Kidney (tissue), 14 donors: ENCODE results near the gene GBX1. TPM values are rescaled to one million over a fixed set of nuclear protein-coding genes. Genes with fewer than 3 reads are reported as not detected.

Experiments
- DNase-seq, 5 donors: peaks; one replicate each; pipeline ENCODE4 v3.0.0-alpha.2; 2013 to 2020
- FAIRE-seq: peaks from 2 replicates; lab custom pipeline; 2012; peaks lifted over from hg19 to GRCh38; lab: Jason Lieb, UNC
- H3K27ac ChIP-seq, 2 donors: one replicate each; pipeline ENCODE4 v1.7.0; 2013; ENCODE audit warnings: low read depth in 2 of 2, low read length in 2 of 2, inconsistent platforms in 1 of 2
- H3K27me3 ChIP-seq: one replicate; pipeline ENCODE4 v1.7.1; 2013; ENCODE audit warnings: low read length, inconsistent platforms; ENCODE audit not compliant: control insufficient read depth, insufficient read depth
- H3K36me3 ChIP-seq, 3 donors: one replicate each; pipeline versions ENCODE4 v1.7.0 to v1.7.1; 2013; ENCODE audit warnings: low read length in 3 of 3, control low read depth in 1 of 3, inconsistent platforms in 1 of 3; ENCODE audit not compliant: insufficient read depth in 3 of 3, control insufficient read depth in 2 of 3
- H3K4me1 ChIP-seq, 3 donors: one replicate each; pipeline versions ENCODE4 v1.7.0 to v1.7.1; 2013; ENCODE audit warnings: low read length in 3 of 3, inconsistent platforms in 1 of 3, low read depth in 1 of 3; ENCODE audit not compliant: control insufficient read depth in 2 of 3, insufficient read depth in 2 of 3
- H3K4me3 ChIP-seq, 3 donors: one replicate each; pipeline versions ENCODE4 v1.7.0 to v1.8.1; 2013; ENCODE audit warnings: low read length in 3 of 3, control low read depth in 1 of 3, inconsistent platforms in 1 of 3
- H3K9ac ChIP-seq, 3 donors: one replicate each; pipeline versions ENCODE4 v1.7.0 to v1.7.1; 2013; ENCODE audit warnings: low read length in 3 of 3, control low read depth in 1 of 3, inconsistent platforms in 1 of 3
- H3K9me3 ChIP-seq, 3 donors: one replicate each; pipeline versions ENCODE4 v1.7.0 to v1.7.1; 2013; ENCODE audit warnings: low read length in 3 of 3, control low read depth in 1 of 3, inconsistent platforms in 1 of 3; ENCODE audit not compliant: control insufficient read depth in 2 of 3, insufficient read depth in 1 of 3
- intact Hi-C: fragments of 100-400 bp; cut with DNase I; formaldehyde crosslinking; loops from one replicate; pipeline ENCODE4 v1.11.1; 2022
- polyA plus RNA-seq: library from polyadenylated mRNA; stranded (reverse); fragments of 350-450 nt; fragmentation: Illumina TruSeq; extraction: RNeasy Lipid Tissue Mini Kit (QIAGEN cat#74804); gene quantifications from one replicate; pipeline ENCODE4 v1.2.3, GENCODE V29; 2014; ENCODE audit warnings: low read depth, low replicate concordance; ENCODE audit not compliant: insufficient read depth
- total RNA-seq: library from RNA; stranded (reverse); fragmentation: NEBNext Ultra II Directional; extraction: Animal tissue kit (Norgen Biotek cat#: 25700); gene quantifications from one replicate; pipeline ENCODE4 v1.2.1, GENCODE V29; 2021
- TF ChIP-seq, protein P1 (sequence below): IDR thresholded peaks from 3 replicates; pipeline ENCODE4 v1.5.1; 2012; ENCODE audit warnings: mild to moderate bottlenecking, moderate library complexity, borderline replicate concordance; ENCODE audit not compliant: insufficient read depth; ENCODE audit errors: extremely low read depth
- donor health status: control.
- donor health status: control.
- donor health status: control.
- donor health status: control.
- donor health status: control.
- donor health status: DM: yes; HTN: yes; CAD: no.
- donor health status: Normal renal cell carcinoma (clear cell type).

Gene GBX1
- total and polyA plus RNA-seq, 2 donors from 2014 or later: not detected

DNA sequence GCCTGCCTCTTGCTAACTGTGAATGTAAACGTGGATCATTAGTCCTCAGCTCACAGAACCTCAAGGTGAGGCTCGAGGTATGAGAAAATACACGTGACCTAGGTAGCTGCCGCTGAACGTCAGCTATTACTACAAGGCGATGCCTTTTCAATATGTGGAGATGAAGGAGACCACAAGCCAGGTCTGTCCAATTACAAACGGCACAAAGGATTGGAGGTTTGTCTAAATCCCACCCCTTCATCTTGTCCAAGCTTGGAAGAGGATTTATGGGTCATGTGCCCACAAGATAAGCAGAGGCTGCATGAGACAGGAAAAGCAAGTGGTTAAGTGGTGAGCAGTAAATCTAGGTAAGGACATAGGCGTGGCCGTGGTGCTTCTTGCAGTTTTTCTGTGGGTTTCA, 39.4 kb upstream of the GBX1 start:
- Histone ChIP-seq H3K36me3 (no peaks in the 10 kb centered on the region), H3K4me3 (no peak overlapping the region), H3K9me3 (no peaks in the 10 kb centered on the region), H3K4me1 (no peaks in the 10 kb centered on the region), H3K9ac (no peak overlapping the region), H3K27ac (no peak overlapping the region), H3K27me3 (no peaks in the 10 kb centered on the region)
- intact Hi-C loops: no loop called here
- DNase-seq (peak in 2 of 5 donors; percentile 26 to 35), FAIRE-seq (no peak)
- TF ChIP-seq, protein P1, sequence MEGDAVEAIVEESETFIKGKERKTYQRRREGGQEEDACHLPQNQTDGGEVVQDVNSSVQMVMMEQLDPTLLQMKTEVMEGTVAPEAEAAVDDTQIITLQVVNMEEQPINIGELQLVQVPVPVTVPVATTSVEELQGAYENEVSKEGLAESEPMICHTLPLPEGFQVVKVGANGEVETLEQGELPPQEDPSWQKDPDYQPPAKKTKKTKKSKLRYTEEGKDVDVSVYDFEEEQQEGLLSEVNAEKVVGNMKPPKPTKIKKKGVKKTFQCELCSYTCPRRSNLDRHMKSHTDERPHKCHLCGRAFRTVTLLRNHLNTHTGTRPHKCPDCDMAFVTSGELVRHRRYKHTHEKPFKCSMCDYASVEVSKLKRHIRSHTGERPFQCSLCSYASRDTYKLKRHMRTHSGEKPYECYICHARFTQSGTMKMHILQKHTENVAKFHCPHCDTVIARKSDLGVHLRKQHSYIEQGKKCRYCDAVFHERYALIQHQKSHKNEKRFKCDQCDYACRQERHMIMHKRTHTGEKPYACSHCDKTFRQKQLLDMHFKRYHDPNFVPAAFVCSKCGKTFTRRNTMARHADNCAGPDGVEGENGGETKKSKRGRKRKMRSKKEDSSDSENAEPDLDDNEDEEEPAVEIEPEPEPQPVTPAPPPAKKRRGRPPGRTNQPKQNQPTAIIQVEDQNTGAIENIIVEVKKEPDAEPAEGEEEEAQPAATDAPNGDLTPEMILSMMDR: no peak

DNA sequence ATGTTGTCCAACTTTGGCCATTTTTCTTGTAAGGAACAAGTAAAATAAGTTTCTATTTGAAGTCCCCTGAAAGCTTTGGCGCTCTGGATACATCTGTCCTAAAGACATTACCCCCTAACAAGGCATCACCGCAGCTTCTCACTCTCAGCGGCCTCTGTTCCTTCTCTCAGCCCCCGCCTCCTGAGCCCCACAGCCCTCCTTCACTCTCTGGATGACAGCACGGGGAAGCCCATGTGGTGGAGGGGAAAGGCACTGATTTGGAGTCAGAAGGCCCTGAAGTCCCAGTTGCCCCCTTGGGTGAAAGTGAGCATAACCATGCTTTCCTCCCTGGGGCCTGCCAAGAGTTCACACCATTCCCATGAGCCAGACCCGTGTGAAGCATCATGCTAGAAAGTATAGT, 38.2 kb upstream of the GBX1 start:
- TF ChIP-seq, protein P1: no peak
- Histone ChIP-seq H3K4me1 (no peaks in the 10 kb centered on the region), H3K36me3 (no peaks in the 10 kb centered on the region), H3K27me3 (no peaks in the 10 kb centered on the region), H3K27ac (no peak overlapping the region), H3K9me3 (no peaks in the 10 kb centered on the region), H3K4me3 (no peak overlapping the region), H3K9ac (no peak overlapping the region)
- intact Hi-C loops: no loop called here
- no peak for DNase-seq
- no peak for FAIRE-seq

DNA sequence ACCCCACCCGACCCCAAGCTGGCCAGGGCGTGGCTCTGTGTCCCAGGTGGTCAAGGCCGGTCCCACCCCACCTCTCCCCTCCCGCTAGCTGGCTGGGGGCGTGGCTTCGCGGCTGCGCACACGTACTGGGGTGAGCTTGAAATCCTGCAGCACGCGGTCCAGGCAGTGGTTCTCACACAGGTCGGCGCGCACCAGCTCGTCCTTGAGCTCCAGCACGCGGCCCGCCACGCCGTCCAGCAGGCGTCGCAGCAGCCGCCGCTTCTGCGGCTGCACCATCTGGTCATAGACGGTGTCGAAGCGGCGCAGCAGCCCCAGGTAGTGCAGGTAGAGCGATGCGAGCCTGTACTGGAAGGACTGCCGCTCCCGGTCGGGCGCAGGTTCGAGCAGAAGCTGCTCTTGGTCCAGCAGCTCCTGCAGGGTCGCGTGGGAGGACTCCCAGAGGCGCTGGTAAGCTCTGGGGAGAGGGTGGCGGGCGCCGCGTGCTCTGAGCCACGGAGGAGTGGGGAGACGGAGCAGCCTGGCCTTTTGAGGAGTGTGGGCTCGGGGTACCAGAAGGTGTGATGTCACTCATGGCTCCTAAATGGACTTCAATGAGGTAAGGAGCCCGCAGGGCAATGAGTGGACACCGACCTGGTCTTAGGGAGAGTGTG, 37.0 kb upstream of the GBX1 start:
- TF ChIP-seq, protein P1: no peak
- Histone ChIP-seq H3K4me3 (no peak overlapping the region), H3K27me3 (no peaks in the 10 kb centered on the region), H3K36me3 (no peaks in the 10 kb centered on the region), H3K9me3 (no peaks in the 10 kb centered on the region), H3K4me1 (peaks cover 0 to 2% (median 0%) of the 10 kb centered on the region in 3 donors), H3K9ac (no peak overlapping the region), H3K27ac (no peak overlapping the region)
- DNase-seq (no peak), FAIRE-seq (no peak)
- intact Hi-C loops: no loop called here

DNA sequence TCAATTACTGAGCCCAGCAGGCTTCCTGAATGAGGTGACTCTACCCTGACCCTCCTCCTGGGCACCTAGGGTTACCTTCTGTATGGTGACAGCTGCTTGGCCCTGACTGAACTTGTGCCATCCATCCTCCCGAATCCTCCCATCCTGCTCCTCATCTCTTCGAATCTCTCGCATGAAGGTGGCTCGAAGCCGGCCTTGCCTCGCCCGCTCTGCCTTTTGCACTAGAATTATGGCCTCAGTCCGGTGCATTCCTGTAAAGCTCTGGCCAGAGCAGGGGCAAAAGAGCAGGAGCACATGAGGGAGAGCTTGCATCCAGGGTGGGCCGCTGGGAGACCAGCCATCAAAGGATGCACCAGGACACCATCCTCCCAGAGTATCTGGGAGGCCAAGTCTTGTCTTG, 35.3 kb upstream of the GBX1 start:
- Histone ChIP-seq H3K9me3 (no peaks in the 10 kb centered on the region), H3K27me3 (no peaks in the 10 kb centered on the region), H3K4me3 (no peak overlapping the region), H3K36me3 (no peaks in the 10 kb centered on the region), H3K9ac (no peak overlapping the region), H3K4me1 (peaks cover 0 to 4% (median 0%) of the 10 kb centered on the region in 3 donors), H3K27ac (no peak overlapping the region)
- DNase-seq (no peak), FAIRE-seq (no peak)
- TF ChIP-seq, protein P1: no peak
- intact Hi-C loops: no loop called here
